GM15510 (cell line): ENCODE measurements around the gene MMP15.

ENCODE experiments used
- POLR2A ChIP-seq: IDR thresholded peaks from 3 replicates; pipeline ENCODE4 v1.6.1; 2011; ENCODE audit warnings: borderline replicate concordance; ENCODE audit not compliant: insufficient read length; ENCODE audit errors: extremely low read depth

The MMP15 gene

GRCh38 chr16:58002936-58003335, 22.6 kb upstream of the MMP15 start:
- TF ChIP-seq POLR2A: no peak

GRCh38 chr16:58009856-58010416, 15.6 kb upstream of the MMP15 start:
- TF ChIP-seq POLR2A: no peak

DNA sequence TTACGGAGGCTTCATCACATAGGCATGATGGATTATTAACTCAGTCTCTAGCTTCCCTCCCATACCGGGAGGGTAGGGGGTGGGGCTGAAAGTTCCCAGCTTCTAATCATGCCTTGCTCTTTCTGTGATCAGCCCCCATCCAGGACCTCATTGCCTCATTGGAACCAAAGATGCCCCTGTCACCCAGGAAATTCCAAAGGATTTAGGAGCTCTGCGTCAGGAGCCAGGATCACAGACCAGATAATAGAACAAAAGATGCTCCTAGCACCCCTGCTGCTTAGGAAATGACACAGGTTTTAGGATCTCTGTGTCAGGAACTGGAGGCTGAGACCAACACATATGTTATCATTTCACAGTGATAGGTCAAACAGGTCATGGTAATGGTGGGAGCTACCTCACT, 14.7 kb upstream of the MMP15 start:
- no peak for TF ChIP-seq POLR2A

- TF ChIP-seq POLR2A: no peak
Measured at GRCh38 chr16:58011652-58012051, 13.9 kb upstream of the MMP15 start.

DNA sequence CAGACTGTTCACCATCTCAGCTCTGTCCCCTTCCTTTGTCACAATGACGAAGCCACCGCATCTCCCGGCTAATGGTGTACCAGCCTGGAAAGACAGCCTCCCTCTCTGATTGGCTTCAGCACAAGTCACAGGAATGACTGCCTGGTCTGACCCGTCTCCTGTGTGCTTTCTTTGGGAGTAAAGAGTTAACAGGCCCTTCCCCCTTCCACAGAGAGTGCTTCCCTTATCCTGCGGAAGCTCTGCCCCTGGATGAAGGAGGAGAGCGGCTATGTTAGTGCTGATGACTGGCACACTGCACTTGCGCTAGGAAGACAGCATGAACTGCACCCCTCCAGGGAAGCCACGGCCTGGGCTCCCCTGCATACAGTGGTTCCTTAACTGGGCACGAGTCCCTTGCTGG, 13.1 kb upstream of the MMP15 start:
- TF ChIP-seq POLR2A: no peak

DNA sequence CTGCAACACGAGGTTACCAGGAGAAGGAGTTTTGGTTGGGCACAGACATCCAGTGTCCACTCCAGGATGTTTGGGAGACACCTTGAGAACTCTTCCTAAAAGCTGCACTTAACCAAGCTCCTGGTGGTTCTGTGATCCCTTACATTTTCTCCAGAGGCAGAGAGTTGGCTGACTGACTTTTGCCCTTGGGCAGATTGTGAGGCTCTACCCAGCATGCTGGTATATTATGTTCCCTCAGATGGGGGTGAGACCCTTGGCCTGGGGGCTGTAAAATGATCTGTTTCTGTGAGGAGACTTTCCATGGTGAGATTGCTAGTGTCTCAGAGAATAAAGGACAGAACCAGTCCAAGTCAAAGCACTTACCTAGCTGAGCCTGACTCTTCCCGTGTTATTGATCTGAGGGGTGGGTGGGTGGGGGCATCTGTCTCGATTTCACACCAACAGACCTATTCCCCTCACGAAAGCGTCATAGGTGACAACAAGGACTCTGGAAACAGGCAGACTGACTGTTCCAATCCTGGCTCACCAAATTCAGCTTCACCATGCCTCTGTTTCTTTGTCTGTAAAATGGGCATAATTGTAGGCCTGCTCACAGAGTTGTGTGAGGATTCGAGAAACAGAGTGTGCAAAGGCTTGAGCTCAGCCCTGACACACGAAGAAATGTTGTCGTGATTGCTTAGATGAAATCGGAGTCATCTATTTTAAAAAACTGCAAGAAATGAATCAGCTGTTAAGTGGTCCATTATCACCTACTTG, 12.2 kb upstream of the MMP15 start:
- TF ChIP-seq POLR2A: no peak

GRCh38 chr16:58016840-58017446, 8.6 kb upstream of the MMP15 start:
- TF ChIP-seq POLR2A: no peak

DNA sequence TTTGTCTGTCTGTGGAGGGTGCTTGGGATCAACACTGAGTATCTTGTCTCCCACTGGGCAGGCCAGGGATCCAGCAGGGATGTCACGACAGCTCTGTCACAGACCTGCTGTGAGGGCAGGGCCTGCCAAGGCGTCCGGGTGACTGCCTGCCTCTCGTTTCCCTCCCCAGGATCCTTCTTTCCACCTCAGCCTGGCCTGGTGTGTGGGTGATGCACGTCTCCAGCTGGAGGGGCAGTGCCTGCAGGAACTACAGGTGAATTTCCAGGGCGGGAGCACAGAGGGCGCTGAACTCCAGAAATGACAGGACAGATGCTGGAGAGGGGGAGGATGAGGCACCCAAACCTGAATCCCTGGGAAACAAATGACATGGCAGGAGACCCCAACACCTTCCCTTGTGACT, 6.8 kb upstream of the MMP15 start:
- TF ChIP-seq POLR2A: no peak

GRCh38 chr16:58019866-58020538, 5.6 kb upstream of the MMP15 start:
- TF ChIP-seq POLR2A: no peak

DNA sequence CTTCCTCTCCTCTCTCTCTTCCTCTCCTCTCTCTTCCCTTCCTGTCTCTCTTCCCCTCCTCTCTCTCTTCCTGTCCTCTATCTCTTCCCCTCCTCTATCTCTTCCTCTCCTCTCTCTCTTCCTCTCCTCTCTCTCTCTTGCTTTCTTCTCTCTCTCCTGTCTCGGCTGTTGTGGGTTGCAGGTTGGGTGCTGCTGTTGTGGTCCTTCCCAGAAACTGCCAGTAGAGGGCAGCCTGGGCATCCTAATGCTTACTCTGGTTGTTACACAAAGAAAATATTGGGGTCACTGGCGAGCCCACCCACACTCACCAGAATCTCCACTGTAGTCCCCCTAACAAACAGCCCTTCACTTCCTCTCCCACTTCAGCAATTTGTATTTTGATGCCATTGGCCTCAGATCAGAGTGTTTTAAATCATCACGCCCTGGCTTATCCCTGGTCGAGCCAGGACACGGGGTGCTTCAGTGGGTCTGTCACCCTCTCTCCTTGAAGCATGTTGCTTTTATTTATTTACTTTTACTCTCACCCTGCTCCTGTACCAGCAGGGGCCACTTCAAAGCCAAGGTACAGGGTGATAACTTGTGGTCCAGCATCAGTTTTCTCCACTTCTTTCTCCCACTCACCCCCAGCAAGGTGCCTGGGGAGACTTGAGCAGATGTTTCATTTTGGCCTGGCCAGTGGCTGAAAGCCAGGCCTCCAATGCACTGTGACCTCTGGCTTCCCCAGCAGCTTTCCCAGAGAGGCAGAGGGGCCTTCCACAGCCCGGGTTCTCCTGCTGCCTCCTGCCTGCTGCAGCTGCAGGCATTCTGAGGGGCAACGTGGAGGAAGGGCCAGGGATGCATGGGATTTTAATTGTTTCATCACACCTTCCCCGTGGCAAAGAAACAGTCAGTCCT, 4.7 kb upstream of the MMP15 start:
- no peak for TF ChIP-seq POLR2A

DNA sequence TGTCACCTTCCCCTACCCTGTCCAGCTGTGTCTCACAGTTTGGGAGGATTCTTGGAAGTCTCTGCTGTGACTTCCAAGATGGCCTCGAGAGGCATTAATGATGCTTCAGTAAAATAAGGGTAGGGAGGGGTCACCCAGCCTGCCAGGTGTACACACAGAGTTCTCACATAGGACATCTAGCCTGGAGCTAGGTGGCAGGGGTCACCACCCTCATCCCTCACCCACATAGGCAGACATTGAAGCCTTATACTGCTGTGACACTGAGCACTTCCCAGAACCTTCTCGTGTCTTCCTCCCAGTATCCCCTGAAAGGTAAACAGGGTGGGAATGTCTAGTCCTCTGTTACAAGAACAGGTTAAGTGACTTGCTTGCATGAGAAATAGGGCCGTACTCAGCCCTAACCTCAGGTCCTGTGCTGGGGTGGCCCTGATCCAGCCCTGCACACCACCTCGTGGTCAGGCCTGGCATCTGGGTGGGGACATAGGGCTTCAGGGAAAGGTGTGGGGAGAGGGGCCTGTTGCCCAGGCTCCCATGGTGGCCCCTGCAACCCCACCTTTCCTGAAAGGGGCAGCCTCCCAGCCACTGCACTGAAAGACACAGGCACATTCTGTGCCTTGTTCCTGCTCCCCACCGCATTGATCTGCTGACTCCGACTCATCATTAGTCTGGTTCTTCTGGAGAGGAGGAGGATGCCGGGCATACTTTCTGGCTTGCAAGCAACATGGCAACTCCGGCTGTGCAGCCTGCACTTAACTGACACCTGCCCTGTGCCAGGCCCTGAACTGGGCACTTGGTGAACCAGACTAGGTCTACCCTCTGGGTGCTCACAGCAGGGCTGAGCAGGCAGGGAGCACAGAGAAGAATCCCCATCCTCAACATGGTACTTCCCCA, 3.6 kb upstream of the MMP15 start:
- no peak for TF ChIP-seq POLR2A

GRCh38 chr16:58022601-58023371, 2.8 kb upstream of the MMP15 start:
- TF ChIP-seq POLR2A: no peak
